Stimulated activated CD8-positive, alpha-beta memory T cell treated with anti-CD3 and anti-CD28 coated beads, Interleukin-7, amount 100 ng/mL, for 1 hour (primary cell): ENCODE measurements around the gene TSC2.

Experiments
- DNase-seq, 2 donors: peaks; one replicate each; pipeline ENCODE4 v3.0.0-alpha.2; 2020; ENCODE audit warnings: low read depth in 2 of 2

Gene TSC2

GRCh38 chr16:2070576-2071453 lies 23.0 kb downstream of the TSC2 start:
- no peak for DNase-seq

DNA sequence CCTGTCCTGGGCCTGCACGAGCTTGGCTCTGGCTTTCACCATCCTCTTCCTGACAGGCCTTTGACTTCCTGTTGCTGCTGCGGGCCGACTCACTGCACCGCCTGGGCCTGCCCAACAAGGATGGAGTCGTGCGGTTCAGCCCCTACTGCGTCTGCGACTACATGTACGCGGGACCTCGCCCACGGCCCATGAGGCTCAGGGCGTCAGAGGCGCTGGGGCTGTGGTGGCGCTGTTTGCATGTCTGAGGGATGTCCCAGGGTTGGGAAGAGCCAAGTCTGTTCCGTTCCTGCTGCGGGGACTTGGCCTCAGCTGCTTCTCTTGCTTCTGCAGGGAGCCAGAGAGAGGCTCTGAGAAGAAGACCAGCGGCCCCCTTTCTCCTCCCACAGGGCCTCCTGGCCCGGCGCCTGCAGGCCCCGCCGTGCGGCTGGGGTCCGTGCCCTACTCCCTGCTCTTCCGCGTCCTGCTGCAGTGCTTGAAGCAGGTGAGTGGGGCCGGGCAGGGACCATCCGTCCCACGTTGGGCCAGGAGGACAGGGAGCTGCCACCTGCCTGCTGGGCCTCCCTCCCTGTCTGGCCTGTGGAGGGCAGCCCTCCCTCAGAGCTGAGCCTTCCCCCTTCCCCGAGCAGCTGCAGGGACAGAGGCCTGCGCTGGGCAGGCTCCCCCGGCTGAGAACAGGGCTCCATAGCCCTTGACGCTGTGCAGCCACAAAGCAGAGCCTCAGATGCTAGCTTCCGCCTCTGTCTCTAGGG lies 23.8 kb downstream of the TSC2 start:
- no peak for DNase-seq

- DNase-seq = no peak
These were observed 25.1 kb downstream of the TSC2 start for GRCh38 chr16:2072926-2073325.

- no peak for DNase-seq
These were observed 26.3 kb downstream of the TSC2 start for GRCh38 chr16:2074071-2074470.

- no peak for DNase-seq
These were observed 27.8 kb downstream of the TSC2 start for GRCh38 chr16:2075631-2076030.

- DNase-seq = no peak
These were observed 28.5 kb downstream of the TSC2 start for GRCh38 chr16:2076072-2076865.

DNA sequence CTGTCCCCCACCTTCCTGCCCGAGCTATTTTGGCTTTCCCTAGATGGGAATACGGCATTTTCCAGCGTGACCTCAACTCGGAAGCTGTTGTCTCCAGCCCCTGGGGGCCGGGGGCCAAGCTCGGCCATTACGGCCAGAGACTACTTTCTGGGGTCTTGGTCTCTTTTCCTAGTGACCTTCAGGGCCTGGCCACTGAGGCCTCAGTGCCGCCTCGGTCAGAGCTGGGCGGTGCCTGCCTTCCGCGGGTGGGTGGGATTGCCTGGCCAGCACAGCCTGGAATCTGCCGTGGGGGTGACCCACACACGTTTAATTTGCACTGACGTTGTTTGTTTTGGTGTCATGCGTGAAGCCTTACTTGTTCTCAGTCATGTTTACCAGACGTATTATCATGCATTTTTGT lies 29.2 kb downstream of the TSC2 start:
- no peak for DNase-seq

DNA sequence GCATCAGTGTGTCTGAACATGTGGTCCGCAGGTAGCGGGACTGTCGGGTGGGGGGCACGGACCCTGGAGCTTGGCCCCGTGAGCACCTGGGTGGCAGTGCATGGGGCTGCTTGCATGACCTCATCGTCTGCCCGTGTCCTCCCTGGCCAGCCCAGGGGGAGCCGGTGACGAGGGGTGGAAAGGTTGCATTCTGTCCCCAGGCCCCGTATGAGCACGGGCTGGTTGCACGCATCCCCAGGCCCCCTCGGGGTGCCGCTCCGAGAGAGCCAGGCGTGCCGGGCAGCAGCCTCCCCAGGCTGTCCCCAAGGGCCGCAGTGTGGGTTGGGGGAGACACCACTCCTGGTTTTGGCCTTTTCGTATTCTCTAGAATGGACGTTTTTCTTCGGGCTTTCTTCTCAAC lies 29.9 kb downstream of the TSC2 start:
- no peak for DNase-seq

DNA sequence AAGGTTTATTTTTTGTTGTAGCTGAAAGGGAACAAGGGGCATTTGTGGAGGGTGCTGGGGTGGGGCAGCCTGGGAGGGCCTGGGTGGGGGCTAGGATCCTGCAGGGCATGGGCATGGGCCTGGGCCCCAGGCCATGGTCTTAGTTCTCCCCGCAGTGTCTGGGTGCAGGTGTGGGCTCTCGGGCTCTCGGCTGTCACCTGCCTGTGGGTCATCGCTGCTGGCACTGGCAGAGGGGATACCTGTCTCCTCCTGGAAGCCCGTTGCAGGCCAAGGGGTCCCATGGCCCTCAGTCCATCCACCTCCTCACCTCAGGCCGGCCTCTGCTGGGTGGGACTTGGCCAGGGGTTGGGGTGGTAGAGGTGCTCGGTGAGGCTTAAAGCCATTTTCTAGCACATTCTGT lies 30.3 kb downstream of the TSC2 start:
- no peak for DNase-seq

- DNase-seq = no peak
These were observed 30.9 kb downstream of the TSC2 start for GRCh38 chr16:2078691-2079090.

- DNase-seq = no peak
These were observed 31.6 kb downstream of the TSC2 start for GRCh38 chr16:2079311-2079800.

GRCh38 chr16:2079991-2080390 lies 32.2 kb downstream of the TSC2 start:
- no peak for DNase-seq

DNA sequence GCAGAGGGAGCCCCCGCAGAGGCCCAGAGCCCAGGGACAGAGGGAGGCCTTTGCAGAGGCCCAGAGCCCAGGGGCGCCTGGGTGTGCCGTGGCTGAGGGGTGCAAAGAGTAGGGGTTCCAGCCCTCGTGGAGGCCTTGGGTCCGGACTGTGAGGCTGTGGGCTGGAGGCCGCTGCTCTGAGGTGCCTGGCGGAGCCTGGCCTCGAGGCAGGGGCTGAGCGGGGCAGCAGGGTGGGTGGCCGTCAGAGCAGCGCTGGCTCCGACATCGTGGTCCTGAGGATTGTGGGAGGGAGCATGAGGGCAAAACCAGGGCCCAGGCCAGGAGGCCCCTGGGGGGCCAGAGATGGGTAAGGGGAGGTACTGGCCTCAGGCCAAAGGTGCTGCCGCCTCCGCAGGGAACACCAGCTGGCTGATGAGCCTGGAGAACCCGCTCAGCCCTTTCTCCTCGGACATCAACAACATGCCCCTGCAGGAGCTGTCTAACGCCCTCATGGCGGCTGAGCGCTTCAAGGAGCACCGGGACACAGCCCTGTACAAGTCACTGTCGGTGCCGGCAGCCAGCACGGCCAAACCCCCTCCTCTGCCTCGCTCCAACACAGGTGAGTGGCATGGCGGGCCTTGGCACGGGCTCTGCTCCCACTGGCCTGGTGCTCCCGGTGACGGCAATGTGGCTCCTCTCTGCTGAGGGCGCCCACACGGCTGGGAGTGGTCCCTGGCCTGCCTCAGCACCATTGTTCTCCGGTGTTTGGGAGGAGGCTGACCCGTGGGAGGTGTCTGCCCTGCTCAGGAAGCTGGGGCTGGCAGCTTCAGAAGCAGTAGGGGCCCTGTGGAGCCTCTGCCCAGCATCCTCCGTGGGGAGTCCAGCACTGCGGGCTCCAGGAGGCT lies 33.7 kb downstream of the TSC2 start:
- DNase-seq = no peak

DNA sequence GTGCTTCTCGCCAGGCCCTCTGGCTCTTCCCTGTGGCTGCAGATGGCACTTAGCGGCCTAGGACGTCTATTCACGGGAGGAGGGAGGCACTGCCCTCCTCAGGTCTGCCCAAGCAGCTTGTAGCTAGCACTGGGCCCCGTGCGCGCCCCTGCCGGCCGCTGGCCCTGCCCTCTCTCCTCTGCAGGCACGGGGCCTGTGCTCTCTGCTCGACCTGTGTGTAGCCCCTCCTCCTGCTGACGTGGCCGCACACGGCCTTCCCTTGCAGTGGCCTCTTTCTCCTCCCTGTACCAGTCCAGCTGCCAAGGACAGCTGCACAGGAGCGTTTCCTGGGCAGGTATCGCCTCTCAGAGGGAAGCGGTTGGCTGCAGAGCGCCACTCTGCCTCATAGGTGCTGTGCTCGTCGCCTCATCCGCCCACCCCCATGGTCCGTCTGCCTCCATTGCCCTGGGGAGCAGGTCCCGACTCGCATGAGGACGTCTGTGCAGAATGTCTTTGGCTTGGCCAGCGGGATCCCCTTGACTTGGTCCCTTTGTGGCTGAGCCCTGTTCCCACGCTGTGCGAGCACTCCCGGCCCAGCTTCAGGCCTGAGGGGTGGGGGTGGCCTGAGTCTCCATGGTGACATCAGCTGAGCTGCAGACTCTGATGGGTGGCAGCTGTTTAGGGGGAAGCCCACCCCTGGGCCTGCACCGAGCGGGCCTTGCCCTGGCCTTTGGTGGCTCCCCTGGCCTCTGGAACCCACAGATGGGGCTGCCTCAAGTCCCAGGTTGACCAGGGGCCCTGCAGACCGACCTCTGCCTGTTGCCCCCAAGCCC lies 34.6 kb downstream of the TSC2 start:
- no peak for DNase-seq

GRCh38 chr16:2082983-2083364 lies 35.2 kb downstream of the TSC2 start:
- no peak for DNase-seq

GRCh38 chr16:2083409-2083808 lies 35.6 kb downstream of the TSC2 start:
- no peak for DNase-seq

DNA sequence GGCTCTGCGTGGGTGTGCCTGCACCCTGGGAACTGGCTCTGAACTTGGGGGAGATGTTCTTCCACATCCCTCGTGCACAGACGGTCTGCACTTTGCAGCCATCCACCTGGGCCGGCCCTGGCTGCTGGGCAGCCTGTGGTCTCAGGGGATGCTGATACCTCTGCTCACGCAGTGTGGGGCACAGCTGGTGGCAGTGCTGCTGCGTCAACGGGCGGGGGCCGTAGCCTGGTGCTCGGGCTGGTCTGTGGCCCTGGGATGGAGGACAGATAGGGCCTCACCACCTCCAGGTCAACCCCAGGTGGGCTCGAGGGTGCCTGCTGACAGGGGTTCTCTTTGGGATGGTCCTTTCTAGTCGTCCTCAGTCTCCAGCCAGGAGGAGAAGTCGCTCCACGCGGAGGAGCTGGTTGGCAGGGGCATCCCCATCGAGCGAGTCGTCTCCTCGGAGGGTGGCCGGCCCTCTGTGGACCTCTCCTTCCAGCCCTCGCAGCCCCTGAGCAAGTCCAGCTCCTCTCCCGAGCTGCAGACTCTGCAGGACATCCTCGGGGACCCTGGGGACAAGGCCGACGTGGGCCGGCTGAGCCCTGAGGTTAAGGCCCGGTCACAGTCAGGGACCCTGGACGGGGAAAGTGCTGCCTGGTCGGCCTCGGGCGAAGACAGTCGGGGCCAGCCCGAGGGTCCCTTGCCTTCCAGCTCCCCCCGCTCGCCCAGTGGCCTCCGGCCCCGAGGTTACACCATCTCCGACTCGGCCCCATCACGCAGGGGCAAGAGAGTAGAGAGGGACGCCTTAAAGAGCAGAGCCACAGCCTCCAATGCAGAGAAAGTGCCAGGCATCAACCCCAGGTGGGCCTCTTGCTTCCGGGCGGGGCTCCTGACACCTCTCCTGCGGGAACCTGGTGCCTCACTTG lies 36.3 kb downstream of the TSC2 start:
- no peak for DNase-seq

DNA sequence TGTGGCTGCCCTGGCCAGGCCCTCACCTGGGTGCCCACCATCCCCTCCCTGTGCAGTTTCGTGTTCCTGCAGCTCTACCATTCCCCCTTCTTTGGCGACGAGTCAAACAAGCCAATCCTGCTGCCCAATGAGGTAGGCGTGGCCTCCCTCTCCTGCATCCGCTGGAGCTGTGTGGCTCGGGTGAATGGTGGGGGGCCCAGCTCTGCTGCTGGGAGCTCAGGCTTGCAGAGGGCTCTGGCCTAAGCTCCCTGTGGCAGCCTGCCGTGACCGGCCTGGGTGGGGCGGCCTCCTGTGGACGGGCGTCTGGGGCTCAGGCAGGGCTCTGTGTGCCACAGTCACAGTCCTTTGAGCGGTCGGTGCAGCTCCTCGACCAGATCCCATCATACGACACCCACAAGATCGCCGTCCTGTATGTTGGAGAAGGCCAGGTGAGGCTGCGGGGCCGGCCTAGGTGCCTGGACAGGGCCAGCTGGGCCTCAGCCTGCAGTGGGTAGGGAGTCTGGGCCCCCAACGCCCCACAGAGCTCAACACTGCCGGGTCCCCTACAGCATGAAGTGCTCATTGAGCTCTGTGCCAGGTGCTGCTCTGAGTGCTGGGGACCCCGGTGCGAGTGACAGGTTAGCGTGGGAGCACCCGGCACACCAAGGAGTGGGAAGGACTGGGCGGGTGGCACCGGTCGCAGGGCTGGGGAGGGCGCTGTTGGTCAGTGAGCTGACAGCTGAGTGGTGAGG lies 37.3 kb downstream of the TSC2 start:
- DNase-seq = no peak

- no peak for DNase-seq
These were observed 37.9 kb downstream of the TSC2 start for GRCh38 chr16:2085669-2086068.
